SK-N-SH (cell line): ENCODE results near the gene DLG2. TPM values are rescaled to one million over a fixed set of nuclear protein-coding genes. Genes with fewer than 3 reads are reported as not detected.

Source experiments
- CTCF ChIA-PET: fragments of 300-600, 350-600 bp; formaldehyde crosslinking; extraction: SDS; loops from one replicate; lab custom pipeline; 2021; lab: Yijun Ruan, JAX
- POLR2A ChIA-PET: fragments of 350-600 bp; sonication (Branson Sonifier 250); formaldehyde crosslinking; extraction: SDS; loops from one replicate; lab custom pipeline; 2020; ENCODE audit warnings: antibody characterized with exemption, inconsistent platforms; lab: Yijun Ruan, JAX
- DNase-seq: peaks from one replicate; pipeline ENCODE4 v3.0.0; 2012
- H2AFZ ChIP-seq: fragments of 200-600 bp; sonication (generic); 2 replicates; pipeline ENCODE4 v1.8.1; 2016; ENCODE audit warnings: antibody characterized with exemption, mild to moderate bottlenecking, low read depth
- H3F3A ChIP-seq: fragments of 200-600 bp; sonication (generic); replicated peaks from 2 replicates; pipeline ENCODE3; 2016; ENCODE audit warnings: antibody characterized with exemption, mild to moderate bottlenecking; ENCODE audit not compliant: insufficient read depth
- H3K27ac ChIP-seq, 2 experiments: fragments of 200-500 bp in 1 of 2; fragments of 200-600 bp in 1 of 2; sonication (Bioruptor generic) in 1 of 2; sonication (generic), shearing (Covaris generic) in 1 of 2; 2 replicates each; pipeline versions ENCODE4 v1.5.1 to v1.6.1; 2014 to 2016; ENCODE audit warnings: low read depth in 2 of 2, inconsistent platforms in 1 of 2, low read length in 1 of 2, mild to moderate bottlenecking in 1 of 2, mixed read lengths in 1 of 2
- H3K27me3 ChIP-seq: fragments of 200-600 bp; sonication (generic), shearing (Covaris generic); 2 replicates; pipeline ENCODE4 v1.6.1; 2016; ENCODE audit warnings: mixed run types; ENCODE audit not compliant: insufficient read depth
- H3K36me3 ChIP-seq, 2 experiments: fragments of 200-500 bp in 1 of 2; fragments of 200-600 bp in 1 of 2; sonication (Bioruptor generic) in 1 of 2; sonication (generic) in 1 of 2; replicated peaks in 1 of 2; 2 replicates each; pipeline versions ENCODE3 to v1.5.1; 2014 to 2016; ENCODE audit warnings: low read length in 1 of 2, mild to moderate bottlenecking in 1 of 2; ENCODE audit not compliant: insufficient read depth in 2 of 2, control insufficient read depth in 1 of 2
- H3K4me1 ChIP-seq, 2 experiments: fragments of 200-500 bp in 1 of 2; fragments of 200-600 bp in 1 of 2; sonication (Bioruptor generic) in 1 of 2; sonication (generic), shearing (Covaris generic) in 1 of 2; 2 replicates each; pipeline versions ENCODE4 v1.5.1 to v1.6.1; 2014 to 2016; ENCODE audit warnings: low read depth in 1 of 2, low read length in 1 of 2, mixed run types in 1 of 2; ENCODE audit not compliant: insufficient read depth in 2 of 2, control insufficient read depth in 1 of 2
- H3K4me2 ChIP-seq: fragments of 200-600 bp; sonication (generic), shearing (Covaris generic); 2 replicates; pipeline ENCODE4 v1.6.1; 2017; ENCODE audit warnings: mixed run types
- H3K4me3 ChIP-seq, 2 experiments: fragments of 200-500 bp in 1 of 2; fragments of 200-600 bp in 1 of 2; sonication (Bioruptor generic) in 1 of 2; sonication (generic), shearing (Covaris generic) in 1 of 2; 2 replicates each; pipeline versions ENCODE4 v1.5.1 to v1.8.1; 2014 to 2016; ENCODE audit warnings: low read depth in 2 of 2, inconsistent platforms in 1 of 2, low read length in 1 of 2, mild to moderate bottlenecking in 1 of 2, mixed read lengths in 1 of 2, moderate library complexity in 1 of 2
- H3K79me2 ChIP-seq: fragments of 200-600 bp; sonication (generic); 2 replicates; pipeline ENCODE4 v1.8.1; 2017; ENCODE audit warnings: mild to moderate bottlenecking; ENCODE audit not compliant: insufficient read depth
- H3K9ac ChIP-seq: fragments of 200-600 bp; sonication (generic); 2 replicates; pipeline ENCODE4 v1.6.1; 2017; ENCODE audit warnings: mixed run types
- H3K9me2 ChIP-seq: fragments of 200-600 bp; sonication (generic); 2 replicates; pipeline ENCODE4 v1.6.1; 2017; ENCODE audit warnings: mixed run types
- H3K9me3 ChIP-seq: fragments of 200-600 bp; sonication (generic); 2 replicates; pipeline ENCODE4 v1.6.1; 2017; ENCODE audit warnings: mixed run types, mild to moderate bottlenecking, moderate library complexity
- H4K20me1 ChIP-seq: fragments of 200-600 bp; sonication (generic); 2 replicates; pipeline ENCODE4 v1.6.1; 2017; ENCODE audit warnings: mild to moderate bottlenecking, mixed run types; ENCODE audit not compliant: insufficient read depth
- EP300 ChIP-seq, 2 experiments: IDR thresholded peaks; 2 replicates each; pipeline versions ENCODE4 v1.4.0 to v1.6.1; 2012; ENCODE audit warnings: borderline replicate concordance in 1 of 2, low read depth in 1 of 2, low read length in 1 of 2
- EZH2phosphoT487 ChIP-seq: fragments of 200-600 bp; sonication (generic); IDR thresholded peaks from 2 replicates; pipeline ENCODE4 v1.6.1; 2017; ENCODE audit warnings: low read depth, mixed run types, mild to moderate bottlenecking, antibody characterized with exemption, moderate library complexity, borderline replicate concordance
- FOXJ3 ChIP-seq: sonication (generic); formaldehyde crosslinking; IDR thresholded peaks from 2 replicates; pipeline ENCODE4 v1.5.1; 2020; ENCODE audit warnings: mild to moderate bottlenecking, missing genetic modification reagents
- FOXM1 ChIP-seq: IDR thresholded peaks from 2 replicates; pipeline ENCODE4 v1.4.0; 2012; ENCODE audit warnings: low read depth, mild to moderate bottlenecking
- GATA2 ChIP-seq: sonication (generic); formaldehyde crosslinking; IDR thresholded peaks from 2 replicates; pipeline ENCODE4 v1.5.0; 2020; ENCODE audit warnings: mild to moderate bottlenecking, missing genetic modification reagents
- JUND ChIP-seq: IDR thresholded peaks from 2 replicates; pipeline ENCODE4 v1.4.0; 2012
- MEF2A ChIP-seq: IDR thresholded peaks from 2 replicates; pipeline ENCODE4 v1.4.0; 2012; ENCODE audit warnings: low read depth, borderline replicate concordance
- NFIC ChIP-seq: IDR thresholded peaks from 2 replicates; pipeline ENCODE4 v1.4.0; 2012; ENCODE audit warnings: borderline replicate concordance
- NRF1 ChIP-seq: IDR thresholded peaks from 2 replicates; pipeline ENCODE4 v1.6.1; 2012; ENCODE audit warnings: low read depth, mild to moderate bottlenecking, low read length
- RFX5 ChIP-seq: IDR thresholded peaks from 2 replicates; pipeline ENCODE4 v1.6.1; 2012; ENCODE audit warnings: mild to moderate bottlenecking, improper control_type of control experiment, low read length
- RXRA ChIP-seq: IDR thresholded peaks from 2 replicates; pipeline ENCODE4 v1.4.0; 2012; ENCODE audit warnings: low read depth, mild to moderate bottlenecking, borderline replicate concordance
- SIN3A ChIP-seq: IDR thresholded peaks from 2 replicates; pipeline ENCODE4 v1.6.1; 2012; ENCODE audit warnings: low read depth, mild to moderate bottlenecking, low read length, moderate library complexity, borderline replicate concordance
- SMC3 ChIP-seq: IDR thresholded peaks from 2 replicates; pipeline ENCODE4 v1.6.1; 2012; ENCODE audit warnings: low read depth, low read length, improper control_type of control experiment
- YY1 ChIP-seq: IDR thresholded peaks from 2 replicates; pipeline ENCODE4 v1.4.0; 2012; ENCODE audit warnings: low read depth, mild to moderate bottlenecking
- WGBS: methylation state at CpG from one replicate; pipeline ENCODE4 v1.1.6; 2017; ENCODE audit warnings: low lambda C conversion rate; 5-methylcytosine and 5-hydroxymethylcytosine counted together
- polyA plus RNA-seq, 3 experiments: library from polyadenylated mRNA; depleted of rRNA; stranded (reverse); fragments of >200 nt; gene quantifications; 2 replicates each; pipeline ENCODE4 v1.2.3, GENCODE V29; 2012
- TF ChIP-seq, protein P1 (sequence below): IDR thresholded peaks from 2 replicates; pipeline ENCODE4 v1.4.0; 2012; ENCODE audit warnings: low read depth, borderline replicate concordance
- TF ChIP-seq, protein P2 (sequence below): IDR thresholded peaks from 2 replicates; pipeline ENCODE4 v1.4.0; 2012; ENCODE audit warnings: low read depth, borderline replicate concordance
- TF ChIP-seq, protein P3 (sequence below): IDR thresholded peaks from 2 replicates; pipeline ENCODE4 v1.6.1; 2012; ENCODE audit warnings: mild to moderate bottlenecking, low read depth, low read length, moderate library complexity
- TF ChIP-seq, protein P4 (sequence below): IDR thresholded peaks from 2 replicates; pipeline ENCODE4; 2012

DLG2 gene
- polyA plus RNA-seq, 1 of the 3 experiments (the other 2 are of a cell fraction), result 0.21 TPM

DNA sequence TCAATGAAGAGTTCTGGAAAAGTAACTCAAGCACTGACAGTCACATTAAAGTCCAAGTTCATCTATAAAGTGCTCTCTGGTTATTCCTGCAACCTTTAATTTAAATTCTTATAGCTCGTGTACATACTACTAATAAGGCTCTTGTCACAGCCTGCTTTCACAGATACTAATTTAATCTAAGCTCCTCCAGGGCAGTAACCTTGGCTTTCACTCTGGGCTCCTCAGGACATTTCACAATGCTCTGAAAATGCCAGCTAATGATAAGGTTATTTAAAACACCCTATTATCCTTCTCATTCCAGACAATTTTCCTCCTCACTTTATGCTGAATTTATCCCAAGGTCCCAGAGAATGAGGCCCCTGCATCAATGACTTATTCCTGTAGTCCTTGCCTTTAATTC, 2098.3 kb downstream of the DLG2 start:
- H3K9me3 ChIP-seq, result no peaks in the 10 kb centered on the region
- no peak overlapping the region for H3K4me2 ChIP-seq
- no peaks in the 10 kb centered on the region; a peak in 1 of 4 replicates for H3K4me1 ChIP-seq
- no peak overlapping the region for H3K9ac ChIP-seq
- H3K27me3 ChIP-seq, result no peaks in the 10 kb centered on the region
- TF ChIP-seq EP300 (IDR thresholded peaks at IDR 0.05; ENCODE audit: borderline replicate concordance in 1 of 2, low read depth in 1 of 2, low read length in 1 of 2), result no peak
- TF ChIP-seq NFIC, result no peak
- TF ChIP-seq, protein P1, sequence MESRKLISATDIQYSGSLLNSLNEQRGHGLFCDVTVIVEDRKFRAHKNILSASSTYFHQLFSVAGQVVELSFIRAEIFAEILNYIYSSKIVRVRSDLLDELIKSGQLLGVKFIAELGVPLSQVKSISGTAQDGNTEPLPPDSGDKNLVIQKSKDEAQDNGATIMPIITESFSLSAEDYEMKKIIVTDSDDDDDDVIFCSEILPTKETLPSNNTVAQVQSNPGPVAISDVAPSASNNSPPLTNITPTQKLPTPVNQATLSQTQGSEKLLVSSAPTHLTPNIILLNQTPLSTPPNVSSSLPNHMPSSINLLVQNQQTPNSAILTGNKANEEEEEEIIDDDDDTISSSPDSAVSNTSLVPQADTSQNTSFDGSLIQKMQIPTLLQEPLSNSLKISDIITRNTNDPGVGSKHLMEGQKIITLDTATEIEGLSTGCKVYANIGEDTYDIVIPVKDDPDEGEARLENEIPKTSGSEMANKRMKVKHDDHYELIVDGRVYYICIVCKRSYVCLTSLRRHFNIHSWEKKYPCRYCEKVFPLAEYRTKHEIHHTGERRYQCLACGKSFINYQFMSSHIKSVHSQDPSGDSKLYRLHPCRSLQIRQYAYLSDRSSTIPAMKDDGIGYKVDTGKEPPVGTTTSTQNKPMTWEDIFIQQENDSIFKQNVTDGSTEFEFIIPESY, result no peak
- TF ChIP-seq SMC3, result no peak
- TF ChIP-seq FOXM1, result no peak
- no peak for TF ChIP-seq SIN3A
- no peak for TF ChIP-seq JUND
- no peak for TF ChIP-seq RXRA
- TF ChIP-seq EZH2phosphoT487, result no peak
- TF ChIP-seq NRF1, result no peak
- TF ChIP-seq, protein P2, sequence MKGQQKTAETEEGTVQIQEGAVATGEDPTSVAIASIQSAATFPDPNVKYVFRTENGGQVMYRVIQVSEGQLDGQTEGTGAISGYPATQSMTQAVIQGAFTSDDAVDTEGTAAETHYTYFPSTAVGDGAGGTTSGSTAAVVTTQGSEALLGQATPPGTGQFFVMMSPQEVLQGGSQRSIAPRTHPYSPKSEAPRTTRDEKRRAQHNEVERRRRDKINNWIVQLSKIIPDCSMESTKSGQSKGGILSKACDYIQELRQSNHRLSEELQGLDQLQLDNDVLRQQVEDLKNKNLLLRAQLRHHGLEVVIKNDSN, result no peak
- no peak for TF ChIP-seq GATA2 (CRISPR knock-in tag)
- no peak for TF ChIP-seq RFX5
- TF ChIP-seq YY1, result no peak
- no peak for TF ChIP-seq FOXJ3 (CRISPR knock-in tag)
- no peak for TF ChIP-seq MEF2A
- TF ChIP-seq, all 33 proteins: peak for 0
- no peak overlapping the region for H3K4me3 ChIP-seq
- no peaks in the 10 kb centered on the region for H4K20me1 ChIP-seq
- 12% methylated on average over 1 of the region's 1 CpG for WGBS
- ChIA-PET POLR2A (no interaction called here), CTCF (interaction anchor here (0.9 to 2.5 kb wide), 2 partner anchors 288 to 291 kb away, joined by 4 to 8 read pairs; no protein-coding TSS in a partner anchor)
- H3K36me3 ChIP-seq, result no peaks in the 10 kb centered on the region
- no peaks in the 10 kb centered on the region for H3K9me2 ChIP-seq
- no peak overlapping the region for H3K27ac ChIP-seq
- H3F3A ChIP-seq, result no peaks in the 10 kb centered on the region
- no peaks in the 10 kb centered on the region for H3K79me2 ChIP-seq
- DNase-seq, result no peak
- no peak overlapping the region for H2AFZ ChIP-seq

DNA sequence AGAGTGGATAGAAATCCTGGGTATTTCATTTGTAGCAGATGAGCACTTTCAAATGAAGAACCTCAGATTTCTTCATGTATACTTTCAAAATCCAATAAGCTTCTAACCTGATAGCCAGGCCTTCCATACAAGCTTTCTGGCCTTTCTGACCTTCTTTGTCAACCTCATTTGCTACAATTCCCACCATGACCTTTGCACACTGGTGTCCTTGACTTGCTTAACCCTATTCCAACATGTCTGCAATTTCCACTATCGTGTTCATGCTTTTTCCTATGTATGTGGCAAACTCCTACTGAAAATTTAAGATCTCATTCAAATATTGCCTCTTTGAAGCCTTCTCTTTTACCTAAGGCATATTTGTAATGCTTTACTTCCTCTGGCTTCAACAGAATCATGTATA, 2098.9 kb downstream of the DLG2 start:
- H3K36me3 ChIP-seq, result no peaks in the 10 kb centered on the region
- H3K4me3 ChIP-seq, result no peak overlapping the region
- H3K9me3 ChIP-seq, result no peaks in the 10 kb centered on the region
- H3K4me2 ChIP-seq, result no peak overlapping the region
- no peaks in the 10 kb centered on the region for H3K9me2 ChIP-seq
- DNase-seq, result no peak
- no peak overlapping the region for H3K27ac ChIP-seq
- no peak overlapping the region for H2AFZ ChIP-seq
- no peaks in the 10 kb centered on the region for H3K79me2 ChIP-seq
- H3F3A ChIP-seq, result no peaks in the 10 kb centered on the region
- TF ChIP-seq, protein P3, sequence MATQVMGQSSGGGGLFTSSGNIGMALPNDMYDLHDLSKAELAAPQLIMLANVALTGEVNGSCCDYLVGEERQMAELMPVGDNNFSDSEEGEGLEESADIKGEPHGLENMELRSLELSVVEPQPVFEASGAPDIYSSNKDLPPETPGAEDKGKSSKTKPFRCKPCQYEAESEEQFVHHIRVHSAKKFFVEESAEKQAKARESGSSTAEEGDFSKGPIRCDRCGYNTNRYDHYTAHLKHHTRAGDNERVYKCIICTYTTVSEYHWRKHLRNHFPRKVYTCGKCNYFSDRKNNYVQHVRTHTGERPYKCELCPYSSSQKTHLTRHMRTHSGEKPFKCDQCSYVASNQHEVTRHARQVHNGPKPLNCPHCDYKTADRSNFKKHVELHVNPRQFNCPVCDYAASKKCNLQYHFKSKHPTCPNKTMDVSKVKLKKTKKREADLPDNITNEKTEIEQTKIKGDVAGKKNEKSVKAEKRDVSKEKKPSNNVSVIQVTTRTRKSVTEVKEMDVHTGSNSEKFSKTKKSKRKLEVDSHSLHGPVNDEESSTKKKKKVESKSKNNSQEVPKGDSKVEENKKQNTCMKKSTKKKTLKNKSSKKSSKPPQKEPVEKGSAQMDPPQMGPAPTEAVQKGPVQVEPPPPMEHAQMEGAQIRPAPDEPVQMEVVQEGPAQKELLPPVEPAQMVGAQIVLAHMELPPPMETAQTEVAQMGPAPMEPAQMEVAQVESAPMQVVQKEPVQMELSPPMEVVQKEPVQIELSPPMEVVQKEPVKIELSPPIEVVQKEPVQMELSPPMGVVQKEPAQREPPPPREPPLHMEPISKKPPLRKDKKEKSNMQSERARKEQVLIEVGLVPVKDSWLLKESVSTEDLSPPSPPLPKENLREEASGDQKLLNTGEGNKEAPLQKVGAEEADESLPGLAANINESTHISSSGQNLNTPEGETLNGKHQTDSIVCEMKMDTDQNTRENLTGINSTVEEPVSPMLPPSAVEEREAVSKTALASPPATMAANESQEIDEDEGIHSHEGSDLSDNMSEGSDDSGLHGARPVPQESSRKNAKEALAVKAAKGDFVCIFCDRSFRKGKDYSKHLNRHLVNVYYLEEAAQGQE, result no peak
- TF ChIP-seq, protein P4, sequence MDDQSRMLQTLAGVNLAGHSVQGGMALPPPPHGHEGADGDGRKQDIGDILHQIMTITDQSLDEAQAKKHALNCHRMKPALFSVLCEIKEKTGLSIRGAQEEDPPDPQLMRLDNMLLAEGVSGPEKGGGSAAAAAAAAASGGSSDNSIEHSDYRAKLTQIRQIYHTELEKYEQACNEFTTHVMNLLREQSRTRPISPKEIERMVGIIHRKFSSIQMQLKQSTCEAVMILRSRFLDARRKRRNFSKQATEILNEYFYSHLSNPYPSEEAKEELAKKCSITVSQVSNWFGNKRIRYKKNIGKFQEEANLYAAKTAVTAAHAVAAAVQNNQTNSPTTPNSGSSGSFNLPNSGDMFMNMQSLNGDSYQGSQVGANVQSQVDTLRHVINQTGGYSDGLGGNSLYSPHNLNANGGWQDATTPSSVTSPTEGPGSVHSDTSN, result no peak
- TF ChIP-seq YY1, result no peak
- TF ChIP-seq JUND, result no peak
- POLR2A ChIA-PET, result no interaction called here
- H3K27me3 ChIP-seq, result no peaks in the 10 kb centered on the region
- H3K4me1 ChIP-seq, result peaks cover 0 to 5% of the 10 kb centered on the region in 2 experiments; a peak in 1 of 4 replicates
- 21% methylated on average over 1 of the region's 1 CpG for WGBS
- H4K20me1 ChIP-seq, result no peaks in the 10 kb centered on the region
- no peak overlapping the region for H3K9ac ChIP-seq
- CTCF ChIA-PET, result interaction anchor here (2.5 kb wide), 1 partner anchor 292 kb away, joined by 8 read pairs; no protein-coding TSS in a partner anchor
